ENCODE measurements around the gene FPR2. TPM values are rescaled to one million over a fixed set of nuclear protein-coding genes. Genes with fewer than 3 reads are reported as not detected.
A peak's percentile ranks its signal among the peaks of the same experiment; 100 is the strongest.

Gene FPR2
- total and polyA plus RNA-seq, 4 donors: 0.15 to 4.1 (median 2.4) TPM

- H3K9me3 ChIP-seq (ENCODE audit: control insufficient read depth in 4 of 4, low read length in 3 of 4): peaks cover 0 to 13% (median 4%) of the 10 kb centered on the region in 4 donors
- H3K36me3 ChIP-seq (ENCODE audit: control insufficient read depth in 4 of 4, insufficient read depth in 3 of 4, low read depth in 1 of 4, low read length in 3 of 4): no peaks in the 10 kb centered on the region
- peaks cover 0 to 2% (median 0%) of the 10 kb centered on the region in 4 donors for H3K4me1 ChIP-seq (ENCODE audit: control insufficient read depth in 4 of 4, insufficient read depth in 4 of 4, low read length in 3 of 4)
- DNase-seq (ENCODE audit: low spot score): no peak
- WGBS: 68% methylated on average over 7 of the region's 7 CpGs
- H3K27ac ChIP-seq (ENCODE audit: low read depth in 1 of 2, low read length in 2 of 2): peak overlapping the region; percentile 27 to 37
- TF ChIP-seq NR2F2 (IDR thresholded peaks at IDR 0.05) (no peak), MAX (IDR thresholded peaks at IDR 0.05) (no peak), REST (IDR thresholded peaks at IDR 0.05) (no peak), YY1 (IDR thresholded peaks at IDR 0.05) (no peak), FOXA2 (IDR thresholded peaks at IDR 0.05) (no peak), JUND (IDR thresholded peaks at IDR 0.05) (no peak), HNF4A (conservative IDR thresholded peaks at IDR 0.05) (no peak), SP1 (IDR thresholded peaks at IDR 0.05) (no peak), RAD21 (IDR thresholded peaks at IDR 0.05) (no peak), GABPA (IDR thresholded peaks at IDR 0.05 in 1 of 2, conservative IDR thresholded peaks at IDR 0.05 in 1 of 2) (no peak), RXRA (IDR thresholded peaks at IDR 0.05) (no peak), HNF4G (IDR thresholded peaks at IDR 0.05) (no peak), CTCF (IDR thresholded peaks at IDR 0.05; ENCODE audit: low read depth, low read length, missing input control) (no peak), TAF1 (conservative IDR thresholded peaks at IDR 0.05) (no peak)
- no peak overlapping the region for H3K9ac ChIP-seq (ENCODE audit: low read depth in 1 of 2, low read length in 2 of 2)
- peak overlapping the region in 2 of 3 donors; percentile 15 to 18 for H3K4me3 ChIP-seq (ENCODE audit: low read depth in 1 of 3, low read length in 3 of 3)
- no peaks in the 10 kb centered on the region for H3K27me3 ChIP-seq (ENCODE audit: control insufficient read depth in 4 of 4, insufficient read depth in 4 of 4, low read length in 3 of 4)
These were observed 10.4 kb upstream of the FPR2 start for GRCh38 chr19:51750400-51751094.

GRCh38 chr19:51751655-51752054 lies 9.3 kb upstream of the FPR2 start, which contains the start of gene FPR1:
TSS of gene FPR1 (minus strand) at chr19:51751878. CDS start at chr19:51746994, 4,884 bp downstream.
- H3K4me1 ChIP-seq (ENCODE audit: control insufficient read depth in 4 of 4, insufficient read depth in 4 of 4, low read length in 3 of 4): peaks cover 0 to 2% (median 0%) of the 10 kb centered on the region in 4 donors
- DNase-seq (ENCODE audit: low spot score): no peak
- peak within 1 kb of the TSS; percentile 37 to 39 for H3K27ac ChIP-seq (ENCODE audit: low read depth in 1 of 2, low read length in 2 of 2)
- no peak within 1 kb of the TSS for H3K9ac ChIP-seq (ENCODE audit: low read depth in 1 of 2, low read length in 2 of 2)
- no peaks in the 10 kb centered on the region for H3K36me3 ChIP-seq (ENCODE audit: control insufficient read depth in 4 of 4, insufficient read depth in 3 of 4, low read depth in 1 of 4, low read length in 3 of 4)
- no peaks in the 10 kb centered on the region for H3K27me3 ChIP-seq (ENCODE audit: control insufficient read depth in 4 of 4, insufficient read depth in 4 of 4, low read length in 3 of 4)
- TF ChIP-seq HNF4A (conservative IDR thresholded peaks at IDR 0.05): no peak
- no peak for TF ChIP-seq SP1 (IDR thresholded peaks at IDR 0.05)
- no peak for TF ChIP-seq FOXA2 (IDR thresholded peaks at IDR 0.05)
- no peak for TF ChIP-seq RAD21 (IDR thresholded peaks at IDR 0.05)
- no peak for TF ChIP-seq MAX (IDR thresholded peaks at IDR 0.05)
- 74% methylated on average over 2 of the region's 2 CpGs for WGBS
- H3K9me3 ChIP-seq (ENCODE audit: control insufficient read depth in 4 of 4, low read length in 3 of 4): peaks cover 0 to 6% (median 2%) of the 10 kb centered on the region in 4 donors
- peak within 1 kb of the TSS in 2 of 3 donors; percentile 15 to 18 for H3K4me3 ChIP-seq (ENCODE audit: low read depth in 1 of 3, low read length in 3 of 3)
